ENCODE results near the gene SLC44A5.

Gene SLC44A5

DNA sequence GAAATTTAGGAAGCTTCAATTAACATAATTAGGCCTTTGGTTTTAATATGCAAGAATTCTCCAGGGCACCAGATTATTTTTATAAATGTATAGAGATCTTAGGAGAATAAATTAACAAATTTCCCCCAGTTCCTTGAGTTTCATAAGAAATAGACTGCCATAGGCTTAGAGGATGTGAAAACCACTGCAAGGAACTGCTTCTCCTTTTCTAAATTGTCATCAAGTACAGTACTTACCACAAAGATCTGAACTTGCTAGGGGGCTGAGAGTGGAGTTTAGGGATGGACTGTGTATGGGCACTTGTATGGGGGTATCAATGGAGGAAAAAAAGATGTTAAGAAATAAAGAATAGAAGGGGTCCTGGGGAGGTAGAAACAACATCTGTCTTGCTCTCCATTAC lies 445.6 kb downstream of the SLC44A5 start:
- Histone ChIP-seq H3K9me3 (ENCODE audit: low read depth, low read length) (no peaks in the 10 kb centered on the region), H3K4me3 (no peak overlapping the region), H3K9ac (ENCODE audit: insufficient read length) (no peak overlapping the region), H3K27ac (no peak overlapping the region), H3K36me3 (ENCODE audit: insufficient read depth, low read length) (no peaks in the 10 kb centered on the region)
- DNase-seq (ENCODE audit: low read depth, low spot score) = no peak
- TF ChIP-seq EZH2 (IDR thresholded peaks at IDR 0.05) = no peak
- no peak for TF ChIP-seq FOXP2 (optimal IDR thresholded peaks at IDR 0.05; ENCODE audit: control extremely low read depth, extremely low read length, insufficient read depth)
- no peak for TF ChIP-seq POLR2AphosphoS5 (IDR thresholded peaks at IDR 0.05; ENCODE audit: borderline replicate concordance, low read depth, low read length)

DNA sequence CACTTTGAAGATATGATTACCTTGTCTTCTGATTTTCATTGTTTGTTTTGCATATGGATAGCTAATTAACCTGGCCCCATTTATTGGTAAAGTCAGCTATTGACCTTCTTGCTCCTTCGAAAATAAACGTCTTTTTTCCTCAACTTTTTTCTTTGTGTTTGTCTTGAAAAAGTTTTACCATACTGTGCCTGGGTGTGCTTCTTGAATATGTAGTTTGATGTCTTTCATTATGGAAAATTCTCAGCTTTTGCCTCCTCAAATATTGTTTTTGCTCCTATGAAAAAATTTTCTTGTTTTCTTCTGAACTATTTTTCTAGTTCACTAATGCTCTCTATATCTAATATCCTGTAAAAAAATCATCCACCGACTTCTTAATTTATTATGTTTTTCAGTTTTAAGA lies 451.8 kb downstream of the SLC44A5 start:
- no peak overlapping the region for H3K4me3 ChIP-seq
- no peak for DNase-seq (ENCODE audit: low read depth, low spot score)
- no peak for TF ChIP-seq EZH2 (IDR thresholded peaks at IDR 0.05)
- TF ChIP-seq POLR2AphosphoS5 (IDR thresholded peaks at IDR 0.05; ENCODE audit: borderline replicate concordance, low read depth, low read length) = no peak
- no peak for TF ChIP-seq FOXP2 (optimal IDR thresholded peaks at IDR 0.05; ENCODE audit: control extremely low read depth, extremely low read length, insufficient read depth)
- no peak overlapping the region for H3K9ac ChIP-seq (ENCODE audit: insufficient read length)
- no peak overlapping the region for H3K27ac ChIP-seq
- no peaks in the 10 kb centered on the region for H3K36me3 ChIP-seq (ENCODE audit: insufficient read depth, low read length)
- H3K9me3 ChIP-seq (ENCODE audit: low read depth, low read length) = no peaks in the 10 kb centered on the region

Data from SK-N-MC (cell line).